ENCODE measurements around the gene SMYD2. TPM values are rescaled to one million over a fixed set of nuclear protein-coding genes. Genes with fewer than 3 reads are reported as not detected.

The SMYD2 gene
- polyA plus RNA-seq, 3 donors: 14.2 to 28.4 (median 23.6) TPM

- WGBS (ENCODE audit: insufficient coverage): 93% methylated on average over 2 of the region's 5 CpGs
- no peak for DNase-seq
- Histone ChIP-seq H3K27me3 (ENCODE audit: control insufficient read depth in 2 of 2, insufficient read depth in 2 of 2, low read length in 2 of 2) (no peaks in the 10 kb centered on the region), H3K4me1 (ENCODE audit: control insufficient read depth in 1 of 2, insufficient read depth in 2 of 2, low read length in 2 of 2) (peaks cover 6 to 9% of the 10 kb centered on the region in 2 donors), H3K4me2 (replicated peaks; ENCODE audit: extremely low read depth, low read length, poor library complexity, severe bottlenecking) (no peak overlapping the region), H3K36me3 (replicated peaks in 1 of 2; ENCODE audit: control insufficient read depth in 1 of 2, insufficient read depth in 2 of 2, low read length in 2 of 2) (peaks cover 0 to 24% of the 10 kb centered on the region in 2 donors), H3K9me3 (replicated peaks in 1 of 2; ENCODE audit: control insufficient read depth in 1 of 2, insufficient read depth in 1 of 2, low read length in 2 of 2) (no peaks in the 10 kb centered on the region), H3K27ac (ENCODE audit: low read depth in 1 of 2, low read length in 2 of 2) (no peak overlapping the region), H3K9ac (ENCODE audit: insufficient read depth, low read length, poor library complexity, severe bottlenecking) (no peak overlapping the region), H3K4me3 (replicated peaks in 1 of 3; ENCODE audit: low read depth in 2 of 3, low read length in 3 of 3) (no peak overlapping the region), H3K79me2 (ENCODE audit: insufficient read depth, low read length) (no peaks in the 10 kb centered on the region), H2AFZ (ENCODE audit: insufficient read depth, low read depth, low read length, poor library complexity, severe bottlenecking) (no peak overlapping the region), H4K20me1 (ENCODE audit: insufficient read depth, low read length) (no peaks in the 10 kb centered on the region)
- intact Hi-C loops (cut with micrococcal nuclease): no loop called here
- Mint-ChIP-seq H3K27ac (no peak overlapping the region), H3K4me1 (peaks cover 16% of the 10 kb centered on the region), H3K36me3 (peaks cover 31 to 33% of the 10 kb centered on the region in 2 donors), H3K4me3 (no peak overlapping the region), H3K9me3 (no peaks in the 10 kb centered on the region), H3K27me3 (ENCODE audit: low read depth in 3 of 3) (no peaks in the 10 kb centered on the region)
- TF ChIP-seq CTCF (IDR thresholded peaks at IDR 0.05): no peak
Measured at GRCh38 chr1:214314178-214314843, 33.4 kb downstream of the SMYD2 start.

DNA sequence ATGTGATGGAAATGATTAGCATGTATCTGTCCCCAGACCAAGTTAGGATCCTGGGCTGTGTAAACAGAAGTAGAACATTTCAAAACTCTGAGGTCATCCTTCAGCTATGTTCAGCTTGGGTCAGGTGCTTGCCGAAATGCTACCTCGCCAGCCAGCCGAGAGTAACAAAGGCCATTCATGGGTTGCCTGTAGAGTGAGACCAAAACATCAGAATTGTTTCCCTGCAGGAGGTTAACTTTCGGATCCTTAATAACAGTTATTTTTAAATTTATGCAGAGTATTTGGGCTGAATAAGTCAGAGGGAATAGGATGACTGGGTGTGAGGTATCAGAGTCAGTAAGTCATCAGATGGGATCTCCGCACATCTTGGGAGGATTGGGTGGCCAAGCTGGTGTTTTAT is 35.6 kb downstream of the SMYD2 start:
- Histone ChIP-seq H3K27ac (ENCODE audit: low read depth in 1 of 2, low read length in 2 of 2) (no peak overlapping the region), H3K4me3 (replicated peaks in 1 of 3; ENCODE audit: low read depth in 2 of 3, low read length in 3 of 3) (no peak overlapping the region), H3K9me3 (replicated peaks in 1 of 2; ENCODE audit: control insufficient read depth in 1 of 2, insufficient read depth in 1 of 2, low read length in 2 of 2) (no peaks in the 10 kb centered on the region), H4K20me1 (ENCODE audit: insufficient read depth, low read length) (no peaks in the 10 kb centered on the region), H3K9ac (ENCODE audit: insufficient read depth, low read length, poor library complexity, severe bottlenecking) (no peak overlapping the region), H2AFZ (ENCODE audit: insufficient read depth, low read depth, low read length, poor library complexity, severe bottlenecking) (no peak overlapping the region), H3K27me3 (ENCODE audit: control insufficient read depth in 2 of 2, insufficient read depth in 2 of 2, low read length in 2 of 2) (no peaks in the 10 kb centered on the region), H3K79me2 (ENCODE audit: insufficient read depth, low read length) (no peaks in the 10 kb centered on the region), H3K4me1 (ENCODE audit: control insufficient read depth in 1 of 2, insufficient read depth in 2 of 2, low read length in 2 of 2) (no peaks in the 10 kb centered on the region), H3K4me2 (replicated peaks; ENCODE audit: extremely low read depth, low read length, poor library complexity, severe bottlenecking) (no peak overlapping the region), H3K36me3 (replicated peaks in 1 of 2; ENCODE audit: control insufficient read depth in 1 of 2, insufficient read depth in 2 of 2, low read length in 2 of 2) (peaks cover 3 to 30% of the 10 kb centered on the region in 2 donors)
- intact Hi-C loops (cut with micrococcal nuclease): no loop called here
- Mint-ChIP-seq H3K27me3 (ENCODE audit: low read depth in 3 of 3) (no peaks in the 10 kb centered on the region), H3K4me3 (no peak overlapping the region), H3K4me1 (peaks cover 5% of the 10 kb centered on the region), H3K27ac (no peak overlapping the region), H3K9me3 (no peaks in the 10 kb centered on the region), H3K36me3 (peaks cover 40 to 41% of the 10 kb centered on the region in 2 donors)
- no peak for DNase-seq
- no peak for TF ChIP-seq CTCF (IDR thresholded peaks at IDR 0.05)
- 100% methylated on average over 4 of the region's 5 CpGs for WGBS (ENCODE audit: insufficient coverage)

Measured in CD14-positive monocyte (primary cell).